ENCODE data around the gene NEK8. TPM values are rescaled to one million over a fixed set of nuclear protein-coding genes. Genes with fewer than 3 reads are reported as not detected.

The NEK8 gene
- total and polyA plus RNA-seq, 9 of the 15 experiments (the other 6 are each of a cell fraction or from before 2014, with no cell fraction given): 0.98 to 16.6 (median 4.6) TPM

DNA sequence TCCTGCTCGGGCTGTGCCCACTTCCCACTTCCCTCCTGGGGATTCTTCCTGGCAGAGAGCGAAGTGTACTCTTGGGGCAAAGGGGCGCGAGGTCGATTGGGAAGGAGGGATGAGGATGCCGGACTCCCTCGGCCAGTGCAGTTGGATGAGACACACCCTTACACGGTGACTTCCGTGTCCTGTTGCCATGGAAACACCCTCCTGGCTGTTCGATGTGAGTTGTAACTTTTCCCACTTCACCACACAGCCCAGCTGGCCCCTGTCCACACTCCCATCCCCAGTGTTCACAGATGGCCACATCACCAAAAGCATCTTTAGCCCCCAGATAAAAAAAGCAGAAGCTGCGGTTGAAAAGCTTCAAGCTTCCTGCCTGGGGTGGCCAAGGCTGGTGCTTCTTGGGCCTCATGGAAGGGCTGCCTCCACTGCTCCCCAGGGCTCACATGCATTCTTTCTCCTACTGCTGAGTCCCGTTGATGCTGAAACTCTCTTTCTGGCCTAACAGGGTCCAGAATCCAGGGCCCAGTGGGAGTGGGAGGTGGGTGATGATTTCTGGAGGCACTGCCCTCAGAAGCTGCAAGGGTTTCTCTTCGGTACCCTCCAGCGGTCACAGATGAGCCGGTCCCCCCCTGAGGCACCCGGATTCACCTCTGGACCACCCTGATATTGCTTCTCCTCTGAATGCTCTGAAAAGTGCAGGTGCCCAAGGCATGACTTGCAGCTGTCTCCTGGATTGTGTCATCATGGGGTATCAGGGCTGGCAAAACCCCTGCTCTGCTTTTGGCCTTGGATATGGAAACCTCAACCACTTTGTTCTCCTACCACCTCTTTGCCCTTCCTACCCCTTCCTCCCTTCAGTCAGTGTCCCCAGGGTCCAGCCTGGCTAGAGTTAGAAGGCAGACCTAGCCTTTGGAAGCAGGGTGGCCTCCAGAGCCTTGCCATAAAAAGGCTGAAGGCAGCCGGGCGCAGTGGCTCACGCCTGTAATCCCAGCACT is 13.1 kb downstream of the NEK8 start (continued):
- TF ChIP-seq JUNB (CRISPR knock-in tag; conservative IDR thresholded peaks at IDR 0.05) (no peak), FOXA1 (IDR thresholded peaks at IDR 0.05; ENCODE audit: borderline replicate concordance) (no peak), ZZZ3 (IDR thresholded peaks at IDR 0.05) (no peak), POLR2B (IDR thresholded peaks at IDR 0.05; ENCODE audit: low read depth, partially characterized antibody) (no peak), TBP (optimal IDR thresholded peaks at IDR 0.05; ENCODE audit: low read depth, low read length) (no peak), TRIM24 (IDR thresholded peaks at IDR 0.05) (peak in 1 of 2 experiments; percentile 65; a peak in 1 of 4 replicates), ZNF263 (CRISPR knock-in tag; IDR thresholded peaks at IDR 0.05; ENCODE audit: borderline replicate concordance) (peak; percentile 39; the same call in 1 of the 2 replicates), ZNF444 (CRISPR knock-in tag; IDR thresholded peaks at IDR 0.05) (no peak), NFATC3 (IDR thresholded peaks at IDR 0.05) (no peak), ZNF217 (CRISPR knock-in tag; IDR thresholded peaks at IDR 0.05) (no peak), CBFB (CRISPR knock-in tag; IDR thresholded peaks at IDR 0.05) (no peak)
- TF ChIP-seq, protein P1, sequence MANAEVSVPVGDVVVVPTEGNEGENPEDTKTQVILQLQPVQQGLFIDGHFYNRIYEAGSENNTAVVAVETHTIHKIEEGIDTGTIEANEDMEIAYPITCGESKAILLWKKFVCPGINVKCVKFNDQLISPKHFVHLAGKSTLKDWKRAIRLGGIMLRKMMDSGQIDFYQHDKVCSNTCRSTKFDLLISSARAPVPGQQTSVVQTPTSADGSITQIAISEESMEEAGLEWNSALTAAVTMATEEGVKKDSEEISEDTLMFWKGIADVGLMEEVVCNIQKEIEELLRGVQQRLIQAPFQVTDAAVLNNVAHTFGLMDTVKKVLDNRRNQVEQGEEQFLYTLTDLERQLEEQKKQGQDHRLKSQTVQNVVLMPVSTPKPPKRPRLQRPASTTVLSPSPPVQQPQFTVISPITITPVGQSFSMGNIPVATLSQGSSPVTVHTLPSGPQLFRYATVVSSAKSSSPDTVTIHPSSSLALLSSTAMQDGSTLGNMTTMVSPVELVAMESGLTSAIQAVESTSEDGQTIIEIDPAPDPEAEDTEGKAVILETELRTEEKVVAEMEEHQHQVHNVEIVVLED (CRISPR knock-in tag; IDR thresholded peaks at IDR 0.05): no peak
- TF ChIP-seq, protein P2, sequence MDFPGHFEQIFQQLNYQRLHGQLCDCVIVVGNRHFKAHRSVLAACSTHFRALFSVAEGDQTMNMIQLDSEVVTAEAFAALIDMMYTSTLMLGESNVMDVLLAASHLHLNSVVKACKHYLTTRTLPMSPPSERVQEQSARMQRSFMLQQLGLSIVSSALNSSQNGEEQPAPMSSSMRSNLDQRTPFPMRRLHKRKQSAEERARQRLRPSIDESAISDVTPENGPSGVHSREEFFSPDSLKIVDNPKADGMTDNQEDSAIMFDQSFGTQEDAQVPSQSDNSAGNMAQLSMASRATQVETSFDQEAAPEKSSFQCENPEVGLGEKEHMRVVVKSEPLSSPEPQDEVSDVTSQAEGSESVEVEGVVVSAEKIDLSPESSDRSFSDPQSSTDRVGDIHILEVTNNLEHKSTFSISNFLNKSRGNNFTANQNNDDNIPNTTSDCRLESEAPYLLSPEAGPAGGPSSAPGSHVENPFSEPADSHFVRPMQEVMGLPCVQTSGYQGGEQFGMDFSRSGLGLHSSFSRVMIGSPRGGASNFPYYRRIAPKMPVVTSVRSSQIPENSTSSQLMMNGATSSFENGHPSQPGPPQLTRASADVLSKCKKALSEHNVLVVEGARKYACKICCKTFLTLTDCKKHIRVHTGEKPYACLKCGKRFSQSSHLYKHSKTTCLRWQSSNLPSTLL (IDR thresholded peaks at IDR 0.05): no peak
- TF ChIP-seq, protein P3, sequence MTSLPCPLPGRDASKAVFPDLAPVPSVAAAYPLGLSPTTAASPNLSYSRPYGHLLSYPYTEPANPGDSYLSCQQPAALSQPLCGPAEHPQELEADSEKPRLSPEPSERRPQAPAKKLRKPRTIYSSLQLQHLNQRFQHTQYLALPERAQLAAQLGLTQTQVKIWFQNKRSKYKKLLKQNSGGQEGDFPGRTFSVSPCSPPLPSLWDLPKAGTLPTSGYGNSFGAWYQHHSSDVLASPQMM (CRISPR knock-in tag; IDR thresholded peaks at IDR 0.05): no peak
- TF ChIP-seq, protein P4, sequence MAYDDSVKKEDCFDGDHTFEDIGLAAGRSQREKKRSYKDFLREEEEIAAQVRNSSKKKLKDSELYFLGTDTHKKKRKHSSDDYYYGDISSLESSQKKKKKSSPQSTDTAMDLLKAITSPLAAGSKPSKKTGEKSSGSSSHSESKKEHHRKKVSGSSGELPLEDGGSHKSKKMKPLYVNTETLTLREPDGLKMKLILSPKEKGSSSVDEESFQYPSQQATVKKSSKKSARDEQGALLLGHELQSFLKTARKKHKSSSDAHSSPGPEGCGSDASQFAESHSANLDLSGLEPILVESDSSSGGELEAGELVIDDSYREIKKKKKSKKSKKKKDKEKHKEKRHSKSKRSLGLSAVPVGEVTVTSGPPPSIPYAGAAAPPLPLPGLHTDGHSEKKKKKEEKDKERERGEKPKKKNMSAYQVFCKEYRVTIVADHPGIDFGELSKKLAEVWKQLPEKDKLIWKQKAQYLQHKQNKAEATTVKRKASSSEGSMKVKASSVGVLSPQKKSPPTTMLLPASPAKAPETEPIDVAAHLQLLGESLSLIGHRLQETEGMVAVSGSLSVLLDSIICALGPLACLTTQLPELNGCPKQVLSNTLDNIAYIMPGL (CRISPR knock-in tag; IDR thresholded peaks at IDR 0.05): no peak
- TF ChIP-seq, protein P5, sequence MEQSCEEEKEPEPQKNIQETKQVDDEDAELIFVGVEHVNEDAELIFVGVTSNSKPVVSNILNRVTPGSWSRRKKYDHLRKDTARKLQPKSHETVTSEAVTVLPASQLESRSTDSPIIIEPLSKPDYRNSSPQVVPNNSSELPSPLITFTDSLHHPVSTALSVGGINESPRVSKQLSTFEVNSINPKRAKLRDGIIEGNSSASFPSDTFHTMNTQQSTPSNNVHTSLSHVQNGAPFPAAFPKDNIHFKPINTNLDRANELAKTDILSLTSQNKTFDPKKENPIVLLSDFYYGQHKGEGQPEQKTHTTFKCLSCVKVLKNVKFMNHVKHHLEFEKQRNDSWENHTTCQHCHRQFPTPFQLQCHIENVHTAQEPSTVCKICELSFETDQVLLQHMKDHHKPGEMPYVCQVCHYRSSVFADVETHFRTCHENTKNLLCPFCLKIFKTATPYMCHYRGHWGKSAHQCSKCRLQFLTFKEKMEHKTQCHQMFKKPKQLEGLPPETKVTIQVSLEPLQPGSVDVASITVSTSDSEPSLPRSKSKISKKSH (CRISPR knock-in tag; IDR thresholded peaks at IDR 0.05): no peak

Measured in K562 (cell line).